Lower lobe of right lung (tissue), 2 donors: ENCODE data around the gene PPME1. TPM values are rescaled to one million over a fixed set of nuclear protein-coding genes. Genes with fewer than 3 reads are reported as not detected.

Experiments
- ATAC-seq, 2 donors: fragments of 200-7000 bp; cut with Tn5 transposase; one replicate each; pipeline ENCODE4 v1.9.1; 2020 to 2022; ENCODE audit warnings: mild to moderate bottlenecking in 2 of 2, moderate library complexity in 2 of 2
- DNase-seq: peaks from one replicate; pipeline ENCODE4 v3.0.0-alpha.2; 2020
- H3K27ac ChIP-seq: fragments of 200-600 bp; one replicate; pipeline ENCODE4 v1.8.0; 2022
- H3K27me3 ChIP-seq: fragments of 200-600 bp; one replicate; pipeline ENCODE4 v1.8.0; 2022; ENCODE audit warnings: low read depth
- H3K36me3 ChIP-seq: fragments of 200-600 bp; one replicate; pipeline ENCODE4 v1.8.0; 2022; ENCODE audit warnings: mild to moderate bottlenecking
- H3K4me1 ChIP-seq: fragments of 200-600 bp; one replicate; pipeline ENCODE4 v1.8.0; 2022
- H3K4me3 ChIP-seq: fragments of 200-600 bp; one replicate; pipeline ENCODE4 v1.8.0; 2022; ENCODE audit warnings: mild to moderate bottlenecking
- H3K9me3 ChIP-seq: fragments of 200-600 bp; one replicate; pipeline ENCODE4 v1.8.0; 2022
- CTCF ChIP-seq: fragments of 200-600 bp; IDR thresholded peaks from one replicate; pipeline ENCODE4 v1.8.0; 2022; ENCODE audit warnings: antibody characterized with exemption, mild to moderate bottlenecking
- intact Hi-C: fragments of 100-400 bp; cut with DNase I; formaldehyde crosslinking; loops from one replicate; pipeline ENCODE4 v1.11.0; 2022
- total RNA-seq: library from RNA; stranded (reverse); fragmentation: NEBNext Ultra II Directional; extraction: Animal tissue kit (Norgen Biotek cat#: 25700); gene quantifications from one replicate; pipeline ENCODE4 v1.2.1, GENCODE V29; 2021
- donor health status: DM: no; HTN: yes; CAD: no; lungs with severe emphysema.

PPME1 gene
- total RNA-seq, 1 donor from 2014 or later: 29.4 TPM

GRCh38 chr11:74175920-74176319 is 4.8 kb downstream of the PPME1 start:
- H3K27me3 ChIP-seq: no peaks in the 10 kb centered on the region
- peaks cover 27% of the 10 kb centered on the region for H3K4me1 ChIP-seq
- no peak for ATAC-seq
- H3K4me3 ChIP-seq: no peak overlapping the region
- DNase-seq: no peak
- no peaks in the 10 kb centered on the region for H3K36me3 ChIP-seq
- H3K9me3 ChIP-seq: no peaks in the 10 kb centered on the region
- no peak overlapping the region for H3K27ac ChIP-seq
- no peak for TF ChIP-seq CTCF
- intact Hi-C loops: no loop called here

- Histone ChIP-seq H3K9me3 (no peaks in the 10 kb centered on the region), H3K36me3 (no peaks in the 10 kb centered on the region), H3K27ac (no peak overlapping the region), H3K4me1 (no peaks in the 10 kb centered on the region), H3K4me3 (no peak overlapping the region), H3K27me3 (no peaks in the 10 kb centered on the region)
- no peak for TF ChIP-seq CTCF
- ATAC-seq (no peak), DNase-seq (no peak)
- intact Hi-C loops: no loop called here
Observed at GRCh38 chr11:74179234-74180052, 8.4 kb downstream of the PPME1 start.

- Histone ChIP-seq H3K36me3 (no peaks in the 10 kb centered on the region), H3K4me1 (no peaks in the 10 kb centered on the region), H3K27ac (no peak overlapping the region), H3K9me3 (no peaks in the 10 kb centered on the region), H3K4me3 (no peak overlapping the region), H3K27me3 (no peaks in the 10 kb centered on the region)
- ATAC-seq (no peak), DNase-seq (no peak)
- no peak for TF ChIP-seq CTCF
- intact Hi-C loops: no loop called here
Observed at GRCh38 chr11:74182635-74183034, 11.5 kb downstream of the PPME1 start.

- Histone ChIP-seq H3K4me3 (no peak overlapping the region), H3K27ac (no peak overlapping the region), H3K27me3 (no peaks in the 10 kb centered on the region), H3K4me1 (no peaks in the 10 kb centered on the region), H3K36me3 (no peaks in the 10 kb centered on the region), H3K9me3 (no peaks in the 10 kb centered on the region)
- DNase-seq (no peak), ATAC-seq (no peak)
- no peak for TF ChIP-seq CTCF
- intact Hi-C loops: no loop called here
Observed at GRCh38 chr11:74185285-74185684, 14.2 kb downstream of the PPME1 start.

- Histone ChIP-seq H3K4me3 (no peak overlapping the region), H3K27ac (no peak overlapping the region), H3K4me1 (no peaks in the 10 kb centered on the region), H3K9me3 (no peaks in the 10 kb centered on the region), H3K36me3 (no peaks in the 10 kb centered on the region), H3K27me3 (no peaks in the 10 kb centered on the region)
- intact Hi-C loops: no loop called here
- DNase-seq: no peak
- no peak for ATAC-seq
- no peak for TF ChIP-seq CTCF
Observed at GRCh38 chr11:74185695-74186094, 14.6 kb downstream of the PPME1 start.
